ENCODE results near the gene FOXJ1.

FOXJ1 gene

DNA sequence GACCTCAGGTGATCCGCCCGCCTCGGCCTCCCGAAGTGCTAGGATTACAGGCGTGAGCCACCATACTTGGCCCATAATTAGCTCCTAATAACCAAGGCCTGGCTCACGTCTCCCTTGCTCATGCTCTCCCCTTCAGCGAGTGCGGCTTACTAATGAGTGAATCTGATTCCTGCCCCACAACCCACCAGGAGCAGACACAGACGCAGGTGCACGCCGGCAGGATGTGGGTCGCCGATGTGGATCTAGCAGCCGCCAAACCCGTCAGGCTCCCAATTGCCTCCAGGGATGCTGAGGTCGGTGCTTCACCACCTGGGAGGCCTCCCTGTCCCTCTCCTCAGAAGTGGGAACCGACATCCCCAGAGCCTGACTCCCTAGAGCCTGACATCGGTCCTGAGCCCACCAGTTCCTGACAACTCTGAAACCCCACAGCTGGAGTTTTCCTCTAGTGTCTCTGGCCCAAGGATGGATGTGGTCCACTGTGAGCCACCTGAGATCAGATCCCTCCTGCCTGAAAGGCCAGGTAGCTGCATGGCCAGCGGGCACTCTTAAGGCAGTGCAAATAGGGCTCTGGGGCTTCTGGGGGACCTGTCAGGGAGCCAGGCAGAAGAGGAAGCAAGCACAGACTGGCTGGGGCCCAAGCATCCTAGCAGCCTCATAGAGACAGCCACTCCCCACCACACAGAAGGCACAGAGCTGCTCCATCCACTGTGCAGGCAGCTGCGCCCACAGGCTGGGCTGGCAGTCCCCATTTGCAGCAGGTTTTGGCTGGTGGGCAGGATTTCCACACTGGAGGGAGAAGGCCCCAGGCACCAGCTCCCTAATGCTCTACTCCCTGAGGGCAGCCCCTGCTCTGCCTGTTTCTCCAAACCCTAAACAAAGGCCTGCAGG lies 48.3 kb downstream of the FOXJ1 start:
- Histone ChIP-seq H3K4me3 (replicated peaks; ENCODE audit: low read depth, low read length) (no peak overlapping the region), H3K36me3 (ENCODE audit: control insufficient read depth, insufficient read depth, low read length) (peaks cover 47% of the 10 kb centered on the region), H3K27me3 (replicated peaks; ENCODE audit: control insufficient read depth, insufficient read depth, low read length) (no peaks in the 10 kb centered on the region)
- TF ChIP-seq, protein P1, sequence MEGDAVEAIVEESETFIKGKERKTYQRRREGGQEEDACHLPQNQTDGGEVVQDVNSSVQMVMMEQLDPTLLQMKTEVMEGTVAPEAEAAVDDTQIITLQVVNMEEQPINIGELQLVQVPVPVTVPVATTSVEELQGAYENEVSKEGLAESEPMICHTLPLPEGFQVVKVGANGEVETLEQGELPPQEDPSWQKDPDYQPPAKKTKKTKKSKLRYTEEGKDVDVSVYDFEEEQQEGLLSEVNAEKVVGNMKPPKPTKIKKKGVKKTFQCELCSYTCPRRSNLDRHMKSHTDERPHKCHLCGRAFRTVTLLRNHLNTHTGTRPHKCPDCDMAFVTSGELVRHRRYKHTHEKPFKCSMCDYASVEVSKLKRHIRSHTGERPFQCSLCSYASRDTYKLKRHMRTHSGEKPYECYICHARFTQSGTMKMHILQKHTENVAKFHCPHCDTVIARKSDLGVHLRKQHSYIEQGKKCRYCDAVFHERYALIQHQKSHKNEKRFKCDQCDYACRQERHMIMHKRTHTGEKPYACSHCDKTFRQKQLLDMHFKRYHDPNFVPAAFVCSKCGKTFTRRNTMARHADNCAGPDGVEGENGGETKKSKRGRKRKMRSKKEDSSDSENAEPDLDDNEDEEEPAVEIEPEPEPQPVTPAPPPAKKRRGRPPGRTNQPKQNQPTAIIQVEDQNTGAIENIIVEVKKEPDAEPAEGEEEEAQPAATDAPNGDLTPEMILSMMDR (IDR thresholded peaks at IDR 0.05; ENCODE audit: insufficient read depth, low read length, poor library complexity, severe bottlenecking) = no peak
- no peak for DNase-seq (ENCODE audit: extremely low read depth, insufficient read length)

- DNase-seq (ENCODE audit: extremely low read depth, insufficient read length) = no peak
- peaks cover 50% of the 10 kb centered on the region for H3K36me3 ChIP-seq (ENCODE audit: control insufficient read depth, insufficient read depth, low read length)
Observed at GRCh38 chr17:76091526-76092286, 49.3 kb downstream of the FOXJ1 start.

DNA sequence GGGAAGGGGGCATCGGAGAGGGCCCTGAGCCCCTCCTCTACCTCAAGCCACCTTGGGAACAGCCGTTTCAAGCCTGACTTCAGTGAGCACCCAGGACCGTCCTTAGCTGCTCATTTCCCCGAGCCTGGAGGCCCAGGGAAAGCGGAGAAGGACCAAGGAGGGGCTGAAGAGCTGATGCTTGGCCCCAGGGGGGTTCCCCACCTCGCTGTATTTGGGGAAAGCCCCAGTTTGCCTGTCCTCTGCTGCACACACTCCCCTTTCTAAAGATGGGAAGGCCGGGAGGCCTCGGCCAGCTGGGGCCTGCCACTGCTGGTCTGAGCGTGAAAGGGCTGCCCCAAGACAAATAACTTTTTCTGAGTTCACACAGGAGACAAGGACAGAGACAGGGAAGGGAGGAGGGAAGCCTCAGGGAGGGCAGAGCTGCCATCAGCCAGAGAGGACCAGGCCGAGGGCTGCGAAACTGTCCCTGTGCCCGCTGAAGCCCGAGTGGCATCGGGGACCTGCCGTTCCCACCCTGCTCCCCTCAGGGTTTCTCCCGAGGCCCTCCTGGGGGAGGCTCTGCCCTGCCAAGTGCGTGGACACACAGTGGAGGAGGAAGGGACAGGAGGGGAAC lies 50.4 kb downstream of the FOXJ1 start:
- no peak overlapping the region for H3K4me3 ChIP-seq (replicated peaks; ENCODE audit: low read depth, low read length)
- peaks cover 49% of the 10 kb centered on the region for H3K36me3 ChIP-seq (ENCODE audit: control insufficient read depth, insufficient read depth, low read length)
- TF ChIP-seq, protein P1 (IDR thresholded peaks at IDR 0.05; ENCODE audit: insufficient read depth, low read length, poor library complexity, severe bottlenecking) = no peak
- no peaks in the 10 kb centered on the region for H3K27me3 ChIP-seq (replicated peaks; ENCODE audit: control insufficient read depth, insufficient read depth, low read length)
- no peak for DNase-seq (ENCODE audit: extremely low read depth, insufficient read length)

More at GRCh38 chr17:76091526-76092286, 49.3 kb downstream of the FOXJ1 start:
- TF ChIP-seq, protein P1 (IDR thresholded peaks at IDR 0.05; ENCODE audit: insufficient read depth, low read length, poor library complexity, severe bottlenecking) = no peak
- Histone ChIP-seq H3K4me3 (replicated peaks; ENCODE audit: low read depth, low read length) (no peak overlapping the region), H3K27me3 (replicated peaks; ENCODE audit: control insufficient read depth, insufficient read depth, low read length) (no peaks in the 10 kb centered on the region)

DNA sequence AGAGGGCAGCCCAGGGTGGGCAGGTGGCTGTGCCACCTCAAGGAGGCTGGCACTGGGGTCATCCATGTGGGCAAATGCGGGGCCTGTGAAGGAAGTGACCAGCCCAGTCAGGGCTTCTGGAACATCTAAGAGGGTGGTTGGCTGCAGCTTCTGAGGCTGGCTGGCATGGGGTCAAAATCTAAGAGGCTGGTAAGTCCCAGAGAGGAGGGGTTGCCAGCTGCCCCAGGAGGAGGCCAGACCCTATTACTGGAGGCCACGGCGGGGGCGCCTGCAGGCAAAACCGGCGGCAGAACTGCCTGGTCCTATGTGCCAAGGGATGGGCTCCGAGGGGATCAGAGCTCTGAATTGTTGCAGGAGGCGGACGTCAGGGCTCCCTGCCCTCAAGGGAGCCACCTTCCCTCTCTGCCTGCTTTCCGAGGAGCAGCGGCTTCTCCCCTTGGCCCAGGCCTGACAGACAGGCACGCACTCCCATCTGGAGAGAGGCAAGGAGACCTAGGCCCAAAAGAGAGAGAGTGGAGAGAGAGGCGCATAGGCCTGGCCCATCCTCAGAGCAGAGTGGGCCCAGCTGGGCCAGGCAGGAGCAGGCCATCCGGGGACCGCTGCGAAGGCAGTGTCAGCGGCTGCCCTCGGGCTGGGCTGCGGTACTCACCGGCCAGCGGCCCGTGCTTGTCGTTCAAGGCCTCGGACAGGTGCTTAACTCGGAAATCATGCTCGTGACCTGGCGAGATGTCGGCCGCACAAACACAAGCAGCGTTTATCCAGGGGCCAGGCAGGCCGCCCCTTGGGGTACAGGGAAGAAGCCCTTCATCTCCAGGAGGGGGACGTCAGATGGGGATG lies 51.1 kb downstream of the FOXJ1 start:
- DNase-seq (ENCODE audit: extremely low read depth, insufficient read length) = no peak
- H3K27me3 ChIP-seq (replicated peaks; ENCODE audit: control insufficient read depth, insufficient read depth, low read length) = no peaks in the 10 kb centered on the region
- H3K36me3 ChIP-seq (ENCODE audit: control insufficient read depth, insufficient read depth, low read length) = peaks cover 49% of the 10 kb centered on the region
- TF ChIP-seq, protein P1 (IDR thresholded peaks at IDR 0.05; ENCODE audit: insufficient read depth, low read length, poor library complexity, severe bottlenecking) = no peak
- H3K4me3 ChIP-seq (replicated peaks; ENCODE audit: low read depth, low read length) = no peak overlapping the region

DNA sequence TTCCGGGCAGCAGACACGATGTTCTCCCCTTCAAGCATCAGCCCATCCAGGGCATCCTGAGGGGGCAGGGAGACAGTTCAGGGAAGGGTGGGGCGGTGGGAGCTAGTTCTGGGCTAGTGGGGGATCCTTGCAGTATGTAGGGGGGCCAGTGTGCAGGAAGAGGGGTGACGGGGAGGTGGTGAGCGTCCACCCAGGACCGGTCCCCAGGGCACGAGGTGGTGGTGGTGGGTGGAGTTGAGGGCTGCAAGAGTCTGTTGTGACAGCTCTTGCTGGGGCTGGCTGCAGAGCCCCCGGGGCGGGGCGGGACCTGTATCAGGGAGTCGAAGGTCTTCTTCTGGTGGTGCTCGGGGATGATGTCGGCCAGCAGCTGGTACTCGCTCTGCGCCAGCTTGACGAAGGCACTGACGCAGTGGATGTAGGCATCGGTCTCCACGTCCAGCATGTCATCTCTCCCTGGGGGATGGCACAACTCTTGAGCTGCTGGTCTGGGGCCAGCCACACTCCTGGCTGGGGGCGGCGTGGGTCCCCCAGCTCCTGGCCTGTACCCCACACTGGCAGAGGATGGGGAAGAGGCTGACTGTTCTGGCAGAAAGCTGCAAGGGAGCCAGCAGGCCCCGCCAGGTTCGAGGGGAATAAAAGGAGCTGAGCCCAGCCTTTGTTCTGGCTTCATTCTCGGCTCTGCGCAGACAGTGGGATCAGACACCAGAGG lies 52.0 kb downstream of the FOXJ1 start:
- Histone ChIP-seq H3K36me3 (ENCODE audit: control insufficient read depth, insufficient read depth, low read length) (peaks cover 45% of the 10 kb centered on the region), H3K27me3 (replicated peaks; ENCODE audit: control insufficient read depth, insufficient read depth, low read length) (no peaks in the 10 kb centered on the region), H3K4me3 (replicated peaks; ENCODE audit: low read depth, low read length) (no peak overlapping the region)
- no peak for DNase-seq (ENCODE audit: extremely low read depth, insufficient read length)
- TF ChIP-seq, protein P1 (IDR thresholded peaks at IDR 0.05; ENCODE audit: insufficient read depth, low read length, poor library complexity, severe bottlenecking) = no peak
